Measurements from ENCODE around the gene MKRN2. TPM values are rescaled to one million over a fixed set of nuclear protein-coding genes. Genes with fewer than 3 reads are reported as not detected.

The MKRN2 gene
- total and polyA plus RNA-seq, 2 donors (not counting 3 experiments of a cell fraction or from before 2014, with no cell fraction given) = 27.3 to 29.9 TPM

DNA sequence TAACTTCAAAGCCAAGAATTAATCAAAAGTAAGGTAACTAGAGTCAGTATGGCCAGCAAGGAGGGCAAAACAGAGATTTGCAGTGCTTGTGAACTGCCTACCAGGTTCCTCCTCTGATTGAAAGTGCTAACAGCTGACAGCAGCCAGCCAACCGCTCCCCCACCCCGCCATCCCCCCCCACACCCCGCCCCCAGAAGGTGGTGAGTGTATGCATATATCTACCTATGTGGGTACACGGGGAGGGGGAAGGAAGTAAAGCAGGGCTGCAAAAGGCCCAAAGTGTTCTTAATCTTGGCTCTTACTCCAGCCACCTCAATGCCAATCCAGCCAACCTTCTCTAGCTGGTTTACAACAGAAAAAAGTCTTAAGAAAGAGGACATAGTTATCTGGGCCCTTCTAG, 56.4 kb downstream of the MKRN2 start:
- intact Hi-C loops (cut with micrococcal nuclease) = no loop called here
- Histone ChIP-seq H3K4me1 (ENCODE audit: control insufficient read depth, extremely low read depth, insufficient read depth, low read length) (no peaks in the 10 kb centered on the region), H3K27ac (ENCODE audit: insufficient read depth, low read depth, low read length) (no peak overlapping the region), H3K27me3 (ENCODE audit: control insufficient read depth in 2 of 2, insufficient read depth in 2 of 2, low read length in 2 of 2) (no peaks in the 10 kb centered on the region), H3K4me2 (ENCODE audit: insufficient read depth, low read length) (no peak overlapping the region), H2AFZ (ENCODE audit: low read depth, low read length) (no peak overlapping the region), H3K9me3 (replicated peaks; ENCODE audit: control insufficient read depth, insufficient read depth, low read length) (no peaks in the 10 kb centered on the region), H3K36me3 (ENCODE audit: control insufficient read depth in 2 of 2, extremely low read depth in 1 of 2, insufficient read depth in 2 of 2, low read length in 2 of 2) (peaks cover 8 to 11% of the 10 kb centered on the region in 2 experiments), H4K20me1 (replicated peaks; ENCODE audit: control insufficient read depth, extremely low read depth, insufficient read depth, low read length) (peaks cover 2% of the 10 kb centered on the region), H3K79me2 (ENCODE audit: control insufficient read depth, insufficient read depth, low read length) (peaks cover 54% of the 10 kb centered on the region), H3K4me3 (replicated peaks in 1 of 3; ENCODE audit: insufficient read depth in 1 of 3, low read depth in 1 of 3, low read length in 3 of 3) (no peak overlapping the region), H3K9ac (replicated peaks; ENCODE audit: extremely low read depth, insufficient read depth, low read length) (no peak overlapping the region), H3K9me1 (replicated peaks; ENCODE audit: control insufficient read depth, extremely low read depth, insufficient read depth, low read length) (no peaks in the 10 kb centered on the region)
- ChIA-PET CTCF (no interaction called here), POLR2A (no interaction called here)
- dilution Hi-C loops (cut with MboI; ENCODE audit: extremely low pct_ligation_motif_present, low sequenced_read_pairs) = no loop called here
- BruUV-seq (replicated peaks) = no TSS peak
- no peak for TF ChIP-seq EZH2 (IDR thresholded peaks at IDR 0.05; ENCODE audit: borderline replicate concordance, low read depth, low read length, severe bottlenecking)
- no peak for TF ChIP-seq POLR2A (IDR thresholded peaks at IDR 0.05; ENCODE audit: low read depth, low read length)
- no peak for TF ChIP-seq POLR2AphosphoS5 (IDR thresholded peaks at IDR 0.05; ENCODE audit: insufficient read depth, low read depth, low read length)
- FAIRE-seq = no peak
- DNase-seq (ENCODE audit: low read depth, low spot score) = no peak

DNA sequence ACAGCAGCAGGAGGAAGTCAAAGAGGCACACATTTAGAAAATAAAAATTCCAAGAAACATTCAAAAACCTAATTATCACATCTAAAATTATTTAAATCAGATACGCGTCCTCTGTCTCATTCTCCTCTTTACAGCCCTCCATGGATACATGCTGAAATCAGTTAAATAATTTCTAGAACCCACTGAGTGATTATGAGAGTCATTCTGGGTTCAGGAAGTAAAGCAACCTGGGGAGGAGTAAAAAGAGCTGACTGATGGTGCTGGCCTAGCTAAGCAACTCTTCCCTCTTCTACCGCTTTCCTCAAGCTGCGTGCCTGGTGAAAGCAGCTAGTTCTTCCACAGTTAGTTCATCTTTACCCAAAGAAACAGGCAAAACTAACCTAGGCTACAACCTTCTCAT, 58.4 kb downstream of the MKRN2 start:
- no peaks in the 10 kb centered on the region for H3K27me3 ChIP-seq (ENCODE audit: control insufficient read depth in 2 of 2, insufficient read depth in 2 of 2, low read length in 2 of 2)
- TF ChIP-seq, protein P1, sequence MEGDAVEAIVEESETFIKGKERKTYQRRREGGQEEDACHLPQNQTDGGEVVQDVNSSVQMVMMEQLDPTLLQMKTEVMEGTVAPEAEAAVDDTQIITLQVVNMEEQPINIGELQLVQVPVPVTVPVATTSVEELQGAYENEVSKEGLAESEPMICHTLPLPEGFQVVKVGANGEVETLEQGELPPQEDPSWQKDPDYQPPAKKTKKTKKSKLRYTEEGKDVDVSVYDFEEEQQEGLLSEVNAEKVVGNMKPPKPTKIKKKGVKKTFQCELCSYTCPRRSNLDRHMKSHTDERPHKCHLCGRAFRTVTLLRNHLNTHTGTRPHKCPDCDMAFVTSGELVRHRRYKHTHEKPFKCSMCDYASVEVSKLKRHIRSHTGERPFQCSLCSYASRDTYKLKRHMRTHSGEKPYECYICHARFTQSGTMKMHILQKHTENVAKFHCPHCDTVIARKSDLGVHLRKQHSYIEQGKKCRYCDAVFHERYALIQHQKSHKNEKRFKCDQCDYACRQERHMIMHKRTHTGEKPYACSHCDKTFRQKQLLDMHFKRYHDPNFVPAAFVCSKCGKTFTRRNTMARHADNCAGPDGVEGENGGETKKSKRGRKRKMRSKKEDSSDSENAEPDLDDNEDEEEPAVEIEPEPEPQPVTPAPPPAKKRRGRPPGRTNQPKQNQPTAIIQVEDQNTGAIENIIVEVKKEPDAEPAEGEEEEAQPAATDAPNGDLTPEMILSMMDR (IDR thresholded peaks at IDR 0.05; ENCODE audit: extremely low read depth in 1 of 2, insufficient read depth in 1 of 2, low read depth in 1 of 2, low read length in 2 of 2) = no peak
- no peak for TF ChIP-seq POLR2AphosphoS5 (IDR thresholded peaks at IDR 0.05; ENCODE audit: insufficient read depth, low read depth, low read length)
- TF ChIP-seq JUN (IDR thresholded peaks at IDR 0.05; ENCODE audit: borderline replicate concordance, insufficient read depth, insufficient read length, low read depth) = no peak
- no peak for TF ChIP-seq POLR2A (IDR thresholded peaks at IDR 0.05; ENCODE audit: low read depth, low read length)
- no peak for TF ChIP-seq MYC (IDR thresholded peaks at IDR 0.05; ENCODE audit: low read depth, low read length)
- TF ChIP-seq, protein P2, sequence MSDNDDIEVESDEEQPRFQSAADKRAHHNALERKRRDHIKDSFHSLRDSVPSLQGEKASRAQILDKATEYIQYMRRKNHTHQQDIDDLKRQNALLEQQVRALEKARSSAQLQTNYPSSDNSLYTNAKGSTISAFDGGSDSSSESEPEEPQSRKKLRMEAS (IDR thresholded peaks at IDR 0.05; ENCODE audit: insufficient read depth, insufficient read length) = no peak
- no peak for TF ChIP-seq EZH2 (IDR thresholded peaks at IDR 0.05; ENCODE audit: borderline replicate concordance, low read depth, low read length, severe bottlenecking)
- TF ChIP-seq FOS (IDR thresholded peaks at IDR 0.05; ENCODE audit: borderline replicate concordance, insufficient read depth, low read length) = no peak
- TF ChIP-seq GATA2 (IDR thresholded peaks at IDR 0.05; ENCODE audit: insufficient read depth, insufficient read length, low read depth, low read length) = no peak
- intact Hi-C loops (cut with micrococcal nuclease) (no loop called here), dilution Hi-C loops (cut with MboI; ENCODE audit: extremely low pct_ligation_motif_present, low sequenced_read_pairs) (no loop called here)
- H3K36me3 ChIP-seq (ENCODE audit: control insufficient read depth in 2 of 2, extremely low read depth in 1 of 2, insufficient read depth in 2 of 2, low read length in 2 of 2) = peaks cover 5 to 6% of the 10 kb centered on the region in 2 experiments
- no TSS peak for BruUV-seq (replicated peaks)
- no peak for FAIRE-seq
- CTCF ChIA-PET = interaction anchor here (0.6 to 1.4 kb wide), 4 partner anchors 10 to 45 kb away, joined by 3 to 5 read pairs (median 3); no protein-coding TSS in a partner anchor
- DNase-seq (ENCODE audit: low read depth, low spot score) = no peak
- H4K20me1 ChIP-seq (replicated peaks; ENCODE audit: control insufficient read depth, extremely low read depth, insufficient read depth, low read length) = no peaks in the 10 kb centered on the region
- peaks cover 65% of the 10 kb centered on the region for H3K79me2 ChIP-seq (ENCODE audit: control insufficient read depth, insufficient read depth, low read length)
- no peak overlapping the region for H3K27ac ChIP-seq (ENCODE audit: insufficient read depth, low read depth, low read length)
- H3K9ac ChIP-seq (replicated peaks; ENCODE audit: extremely low read depth, insufficient read depth, low read length) = no peak overlapping the region
- no peaks in the 10 kb centered on the region for H3K9me3 ChIP-seq (replicated peaks; ENCODE audit: control insufficient read depth, insufficient read depth, low read length)
- H2AFZ ChIP-seq (ENCODE audit: low read depth, low read length) = no peak overlapping the region
- H3K4me3 ChIP-seq (replicated peaks in 1 of 3; ENCODE audit: insufficient read depth in 1 of 3, low read depth in 1 of 3, low read length in 3 of 3) = no peak overlapping the region
- no peaks in the 10 kb centered on the region for H3K4me1 ChIP-seq (ENCODE audit: control insufficient read depth, extremely low read depth, insufficient read depth, low read length)
- H3K4me2 ChIP-seq (ENCODE audit: insufficient read depth, low read length) = no peak overlapping the region
- H3K9me1 ChIP-seq (replicated peaks; ENCODE audit: control insufficient read depth, extremely low read depth, insufficient read depth, low read length) = no peaks in the 10 kb centered on the region
- POLR2A ChIA-PET = no interaction called here

All from endothelial cell of umbilical vein (primary cell).